Stomach (tissue), 4 donors: ENCODE measurements around the gene MS4A6A.

ENCODE experiments used
- POLR2A ChIP-seq, 4 donors: fragments of 450-650 bp; IDR thresholded peaks; one replicate each; pipeline ENCODE4 v1.6.1; 2016; ENCODE audit warnings: antibody characterized with exemption in 4 of 4, control low read depth in 2 of 4, mild to moderate bottlenecking in 1 of 4, moderate library complexity in 1 of 4
- TF ChIP-seq, protein P1 (sequence below), 7 experiments: fragments of 450-650 bp in 4 of 7; fragments of 200-600 bp in 3 of 7; sonication (generic) in 3 of 7; IDR thresholded peaks; one replicate each; pipeline ENCODE4 v1.5.1; 2016 to 2019; ENCODE audit warnings: antibody characterized with exemption in 7 of 7, control low read depth in 2 of 7, mild to moderate bottlenecking in 1 of 7

- TF ChIP-seq, protein P1, sequence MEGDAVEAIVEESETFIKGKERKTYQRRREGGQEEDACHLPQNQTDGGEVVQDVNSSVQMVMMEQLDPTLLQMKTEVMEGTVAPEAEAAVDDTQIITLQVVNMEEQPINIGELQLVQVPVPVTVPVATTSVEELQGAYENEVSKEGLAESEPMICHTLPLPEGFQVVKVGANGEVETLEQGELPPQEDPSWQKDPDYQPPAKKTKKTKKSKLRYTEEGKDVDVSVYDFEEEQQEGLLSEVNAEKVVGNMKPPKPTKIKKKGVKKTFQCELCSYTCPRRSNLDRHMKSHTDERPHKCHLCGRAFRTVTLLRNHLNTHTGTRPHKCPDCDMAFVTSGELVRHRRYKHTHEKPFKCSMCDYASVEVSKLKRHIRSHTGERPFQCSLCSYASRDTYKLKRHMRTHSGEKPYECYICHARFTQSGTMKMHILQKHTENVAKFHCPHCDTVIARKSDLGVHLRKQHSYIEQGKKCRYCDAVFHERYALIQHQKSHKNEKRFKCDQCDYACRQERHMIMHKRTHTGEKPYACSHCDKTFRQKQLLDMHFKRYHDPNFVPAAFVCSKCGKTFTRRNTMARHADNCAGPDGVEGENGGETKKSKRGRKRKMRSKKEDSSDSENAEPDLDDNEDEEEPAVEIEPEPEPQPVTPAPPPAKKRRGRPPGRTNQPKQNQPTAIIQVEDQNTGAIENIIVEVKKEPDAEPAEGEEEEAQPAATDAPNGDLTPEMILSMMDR (IDR thresholded peaks at IDR 0.05), result no peak
- TF ChIP-seq POLR2A (IDR thresholded peaks at IDR 0.05), result no peak
Measured at GRCh38 chr11:60222141-60222540, 39.3 kb upstream of the MS4A6A start.
